Suprapubic skin (tissue), 4 donors: Measurements from ENCODE around the gene COL5A1.

ENCODE experiments used
- EP300 ChIP-seq: sonication (generic); formaldehyde crosslinking; IDR thresholded peaks from one replicate; pipeline ENCODE4 v1.6.1; 2017; ENCODE audit warnings: antibody characterized with exemption
- POLR2A ChIP-seq, 2 donors: fragments of 450-650 bp; IDR thresholded peaks; one replicate each; pipeline ENCODE4 v1.6.1; 2017; ENCODE audit warnings: antibody characterized with exemption in 2 of 2, mild to moderate bottlenecking in 2 of 2, moderate library complexity in 2 of 2
- POLR2AphosphoS5 ChIP-seq, 3 donors: sonication (generic); formaldehyde crosslinking; IDR thresholded peaks; one replicate each; pipeline ENCODE4 v1.6.1; 2017; ENCODE audit warnings: antibody characterized with exemption in 3 of 3
- TF ChIP-seq, protein P1 (sequence below), 2 donors: fragments of 200-600 bp in 1 of 2; fragments of 450-650 bp in 1 of 2; sonication (generic) in 1 of 2; IDR thresholded peaks; one replicate each; pipeline ENCODE4 v1.5.1; 2016 to 2019; ENCODE audit warnings: antibody characterized with exemption in 2 of 2, mild to moderate bottlenecking in 1 of 2, moderate library complexity in 1 of 2

DNA sequence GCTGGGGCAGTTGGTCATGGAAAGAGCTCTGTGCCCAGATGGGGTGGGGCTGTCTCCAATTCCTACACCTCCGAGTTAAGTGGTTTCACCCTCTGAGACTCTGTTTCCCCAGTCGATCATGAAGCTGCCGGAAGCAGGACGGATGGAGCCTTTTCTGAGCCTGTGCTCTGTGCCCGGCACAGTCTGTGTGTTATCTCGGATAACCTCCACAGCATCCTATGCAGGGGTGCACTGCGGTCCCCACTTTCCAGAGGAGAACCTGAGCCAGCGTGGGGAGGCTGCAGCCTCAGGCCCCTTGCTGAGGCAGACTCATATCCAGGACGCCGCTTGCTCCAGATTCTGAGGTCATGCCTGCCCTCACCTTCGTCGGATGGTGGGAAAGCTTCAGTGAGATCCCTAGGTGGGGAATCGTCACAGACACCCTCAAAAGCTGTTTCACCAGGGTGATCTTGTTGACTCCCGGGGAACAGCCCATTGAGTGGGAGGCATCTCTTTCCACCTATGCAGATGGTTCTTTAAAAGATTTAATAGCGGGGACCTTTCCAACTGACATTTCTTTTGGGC lies 6.9 kb upstream of the COL5A1 start:
- TF ChIP-seq, protein P1, sequence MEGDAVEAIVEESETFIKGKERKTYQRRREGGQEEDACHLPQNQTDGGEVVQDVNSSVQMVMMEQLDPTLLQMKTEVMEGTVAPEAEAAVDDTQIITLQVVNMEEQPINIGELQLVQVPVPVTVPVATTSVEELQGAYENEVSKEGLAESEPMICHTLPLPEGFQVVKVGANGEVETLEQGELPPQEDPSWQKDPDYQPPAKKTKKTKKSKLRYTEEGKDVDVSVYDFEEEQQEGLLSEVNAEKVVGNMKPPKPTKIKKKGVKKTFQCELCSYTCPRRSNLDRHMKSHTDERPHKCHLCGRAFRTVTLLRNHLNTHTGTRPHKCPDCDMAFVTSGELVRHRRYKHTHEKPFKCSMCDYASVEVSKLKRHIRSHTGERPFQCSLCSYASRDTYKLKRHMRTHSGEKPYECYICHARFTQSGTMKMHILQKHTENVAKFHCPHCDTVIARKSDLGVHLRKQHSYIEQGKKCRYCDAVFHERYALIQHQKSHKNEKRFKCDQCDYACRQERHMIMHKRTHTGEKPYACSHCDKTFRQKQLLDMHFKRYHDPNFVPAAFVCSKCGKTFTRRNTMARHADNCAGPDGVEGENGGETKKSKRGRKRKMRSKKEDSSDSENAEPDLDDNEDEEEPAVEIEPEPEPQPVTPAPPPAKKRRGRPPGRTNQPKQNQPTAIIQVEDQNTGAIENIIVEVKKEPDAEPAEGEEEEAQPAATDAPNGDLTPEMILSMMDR (IDR thresholded peaks at IDR 0.05): no peak
- no peak for TF ChIP-seq POLR2A (IDR thresholded peaks at IDR 0.05)
- TF ChIP-seq EP300: no peak
- TF ChIP-seq POLR2AphosphoS5 (IDR thresholded peaks at IDR 0.05): no peak
